Inferior parietal cortex (tissue), 1 donor: Measurements from ENCODE around the gene GATA5.
"Not testable (repeated sequence)": the region's sequence is repeated elsewhere in the genome, so short reads cannot be mapped to it uniquely, and the experiment has no call there.

Source experiments
- DNase-seq: peaks from one replicate; pipeline ENCODE4 v3.0.0-alpha.2; 2016; ENCODE audit errors: extremely low spot score

Gene GATA5

GRCh38 chr20:62430866-62431447 is 44.8 kb downstream of the GATA5 start:
- peak; percentile 5 for DNase-seq

GRCh38 chr20:62430311-62430853 is 45.4 kb downstream of the GATA5 start:
- DNase-seq = no peak

GRCh38 chr20:62429455-62430310 is 46.1 kb downstream of the GATA5 start:
- no peak for DNase-seq

- DNase-seq = no peak
These were observed 47.1 kb downstream of the GATA5 start for GRCh38 chr20:62428396-62429295.

- no peak for DNase-seq
These were observed 47.8 kb downstream of the GATA5 start for GRCh38 chr20:62428002-62428372.

GRCh38 chr20:62427172-62428001 is 48.4 kb downstream of the GATA5 start, which contains the start of gene RBBP8NL:
Gene RBBP8NL, minus strand, starts transcription at chr20:62427539. Its CDS starts 7,892 bp downstream, at chr20:62419647.
- no peak for DNase-seq

GRCh38 chr20:62426699-62427131 is 49.1 kb downstream of the GATA5 start:
- DNase-seq = no peak

GRCh38 chr20:62426059-62426348 is 49.8 kb downstream of the GATA5 start:
- not testable (repeated sequence) for DNase-seq

- DNase-seq = no peak
These were observed 50.3 kb downstream of the GATA5 start for GRCh38 chr20:62425281-62426058.

- no peak for DNase-seq
These were observed 51.3 kb downstream of the GATA5 start for GRCh38 chr20:62424249-62425107.

- no peak for DNase-seq
These were observed 52.5 kb downstream of the GATA5 start for GRCh38 chr20:62423326-62423706.

GRCh38 chr20:62422636-62423325 is 53.0 kb downstream of the GATA5 start:
- DNase-seq = no peak

- DNase-seq = no peak
These were observed 54.1 kb downstream of the GATA5 start for GRCh38 chr20:62421716-62421990.

GRCh38 chr20:62420846-62421715 is 54.7 kb downstream of the GATA5 start:
- DNase-seq = no peak

- no peak for DNase-seq
These were observed 56.0 kb downstream of the GATA5 start for GRCh38 chr20:62419759-62420158.

GRCh38 chr20:62418709-62419487 is 56.9 kb downstream of the GATA5 start:
- no peak for DNase-seq

- DNase-seq = no peak
These were observed 57.6 kb downstream of the GATA5 start for GRCh38 chr20:62417981-62418708.
